Measurements from ENCODE around the gene SPIRE1.

The SPIRE1 gene

GRCh38 chr18:12580630-12581342 is 77.1 kb downstream of the SPIRE1 start:
- no peak overlapping the region for H3K27ac ChIP-seq
- TF ChIP-seq CTCF (conservative IDR thresholded peaks at IDR 0.05) (no peak), ZFX (IDR thresholded peaks at IDR 0.05) (no peak)

GRCh38 chr18:12579775-12580174 is 78.1 kb downstream of the SPIRE1 start:
- TF ChIP-seq CTCF (conservative IDR thresholded peaks at IDR 0.05) = no peak

GRCh38 chr18:12577848-12578247 is 80.1 kb downstream of the SPIRE1 start:
- H3K27ac ChIP-seq = no peak overlapping the region
- TF ChIP-seq CTCF (conservative IDR thresholded peaks at IDR 0.05) (no peak), ZFX (IDR thresholded peaks at IDR 0.05) (no peak)

More at GRCh38 chr18:12579775-12580174, 78.1 kb downstream of the SPIRE1 start:
- no peak overlapping the region for H3K27ac ChIP-seq

GRCh38 chr18:12574494-12575185 is 83.3 kb downstream of the SPIRE1 start:
- TF ChIP-seq CTCF (conservative IDR thresholded peaks at IDR 0.05) (no peak), ZFX (IDR thresholded peaks at IDR 0.05) (no peak)
- no peak overlapping the region; the same call in 1 of the 2 replicates for H3K27ac ChIP-seq

- TF ChIP-seq CTCF (conservative IDR thresholded peaks at IDR 0.05) = no peak
- TF ChIP-seq ZFX (IDR thresholded peaks at IDR 0.05) = no peak
- no peak overlapping the region for H3K27ac ChIP-seq
These were observed 86.3 kb downstream of the SPIRE1 start for GRCh38 chr18:12571630-12572029.

- no peak for TF ChIP-seq ZFX (IDR thresholded peaks at IDR 0.05)
- no peak for TF ChIP-seq CTCF (conservative IDR thresholded peaks at IDR 0.05)
- H3K27ac ChIP-seq = no peak overlapping the region
These were observed 88.1 kb downstream of the SPIRE1 start for GRCh38 chr18:12569791-12570190.

GRCh38 chr18:12567849-12568248 is 90.1 kb downstream of the SPIRE1 start:
- TF ChIP-seq CTCF (conservative IDR thresholded peaks at IDR 0.05) (no peak), ZFX (IDR thresholded peaks at IDR 0.05) (no peak)

More at GRCh38 chr18:12567849-12568248, 90.1 kb downstream of the SPIRE1 start:
- no peak overlapping the region for H3K27ac ChIP-seq

All from C4-2B (cell line).